Breast epithelium (tissue), 3 donors: ENCODE measurements around the gene ZNF217.

Experiments used
- CTCF ChIP-seq, 3 donors: fragments of 450-650 bp; IDR thresholded peaks; one replicate each; pipeline ENCODE4 v1.5.1; 2016 to 2017; ENCODE audit warnings: antibody characterized with exemption in 3 of 3, mild to moderate bottlenecking in 3 of 3, moderate library complexity in 3 of 3
- POLR2AphosphoS5 ChIP-seq, 3 donors: sonication (generic); formaldehyde crosslinking; IDR thresholded peaks; one replicate each; pipeline ENCODE4 v1.6.1; 2017; ENCODE audit warnings: antibody characterized with exemption in 3 of 3

DNA sequence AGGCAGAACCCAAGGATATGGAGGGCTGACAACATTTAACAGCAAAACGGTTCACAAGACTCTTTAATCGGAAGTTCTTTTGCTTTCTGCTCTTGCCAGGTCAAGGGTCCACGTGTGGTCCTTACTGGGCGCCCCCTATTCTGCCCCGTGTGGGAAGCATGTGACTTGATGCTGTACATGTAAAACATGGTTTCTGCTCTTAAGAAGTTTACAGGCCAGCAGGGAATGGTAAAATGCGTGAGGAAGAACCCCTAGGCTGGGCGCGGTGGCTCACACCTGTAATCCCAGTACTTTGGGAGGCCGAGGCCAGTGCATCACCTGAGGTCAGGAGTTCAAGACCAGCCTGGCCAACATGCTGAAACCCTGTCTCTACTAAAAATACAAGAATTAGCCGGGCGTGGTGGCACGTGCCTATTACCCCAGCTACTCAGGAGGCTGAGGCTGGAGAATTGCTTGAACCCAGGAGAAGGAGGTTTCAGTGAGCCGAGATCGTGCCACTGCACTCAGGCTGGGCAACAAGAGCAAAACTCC lies 19.3 kb downstream of the ZNF217 start:
- TF ChIP-seq CTCF (IDR thresholded peaks at IDR 0.05) (no peak), POLR2AphosphoS5 (IDR thresholded peaks at IDR 0.05) (no peak)
